SK-N-SH (cell line): Measurements from ENCODE around the gene TC2N.

Experiments
- EP300 ChIP-seq, 2 experiments: IDR thresholded peaks; 2 replicates each; pipeline versions ENCODE4 v1.4.0 to v1.6.1; 2012; ENCODE audit warnings: borderline replicate concordance in 1 of 2, low read depth in 1 of 2, low read length in 1 of 2
- EZH2phosphoT487 ChIP-seq: fragments of 200-600 bp; sonication (generic); IDR thresholded peaks from 2 replicates; pipeline ENCODE4 v1.6.1; 2017; ENCODE audit warnings: low read depth, mixed run types, mild to moderate bottlenecking, antibody characterized with exemption, moderate library complexity, borderline replicate concordance
- FOXJ3 ChIP-seq: sonication (generic); formaldehyde crosslinking; IDR thresholded peaks from 2 replicates; pipeline ENCODE4 v1.5.1; 2020; ENCODE audit warnings: mild to moderate bottlenecking, missing genetic modification reagents
- GABPA ChIP-seq: IDR thresholded peaks from 2 replicates; pipeline ENCODE4 v1.4.0; 2012; ENCODE audit warnings: low read depth, mild to moderate bottlenecking
- GATA2 ChIP-seq: sonication (generic); formaldehyde crosslinking; IDR thresholded peaks from 2 replicates; pipeline ENCODE4 v1.5.0; 2020; ENCODE audit warnings: mild to moderate bottlenecking, missing genetic modification reagents
- MXI1 ChIP-seq: IDR thresholded peaks from 2 replicates; pipeline ENCODE4 v1.6.1; 2012; ENCODE audit warnings: mild to moderate bottlenecking, low read depth, low read length, improper control_type of control experiment
- RFX5 ChIP-seq: IDR thresholded peaks from 2 replicates; pipeline ENCODE4 v1.6.1; 2012; ENCODE audit warnings: mild to moderate bottlenecking, improper control_type of control experiment, low read length
- SIN3A ChIP-seq: IDR thresholded peaks from 2 replicates; pipeline ENCODE4 v1.6.1; 2012; ENCODE audit warnings: low read depth, mild to moderate bottlenecking, low read length, moderate library complexity, borderline replicate concordance
- TAF1 ChIP-seq: IDR thresholded peaks from 2 replicates; pipeline ENCODE4 v1.6.1; 2012; ENCODE audit warnings: low read depth, mild to moderate bottlenecking, low read length, moderate library complexity, borderline replicate concordance
- TCF12 ChIP-seq: IDR thresholded peaks from 2 replicates; pipeline ENCODE4 v1.4.0; 2012
- TF ChIP-seq, protein P1 (sequence below): fragments of 200-600 bp; sonication (generic); IDR thresholded peaks from 2 replicates; pipeline ENCODE4 v1.6.1; 2017; ENCODE audit warnings: antibody characterized with exemption, mild to moderate bottlenecking, moderate library complexity
- TF ChIP-seq, protein P2 (sequence below): IDR thresholded peaks from 2 replicates; pipeline ENCODE4 v1.4.0; 2012; ENCODE audit warnings: low read depth

DNA sequence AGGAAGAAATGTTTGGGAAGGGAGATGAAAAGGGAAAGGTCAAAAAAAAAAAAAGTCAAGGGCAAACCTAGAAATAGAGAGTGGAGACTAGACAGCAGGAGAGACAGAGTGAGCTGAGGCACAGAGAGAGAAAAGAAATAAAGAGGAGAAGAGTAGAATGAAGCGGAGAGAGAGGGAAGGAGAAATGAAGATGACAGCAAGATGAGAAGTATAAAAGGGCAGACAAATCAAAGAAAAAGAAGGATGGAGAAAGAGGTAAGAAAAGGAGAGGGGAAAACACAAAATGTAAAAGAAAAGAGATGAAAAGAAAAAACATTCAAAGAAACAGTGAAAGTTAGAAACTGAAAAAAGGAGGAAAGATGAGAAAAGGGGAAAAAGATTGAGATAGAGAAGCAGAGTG is 53.0 kb downstream of the TC2N start:
- TF ChIP-seq MXI1: no peak
- TF ChIP-seq RFX5: no peak
- TF ChIP-seq, protein P1, sequence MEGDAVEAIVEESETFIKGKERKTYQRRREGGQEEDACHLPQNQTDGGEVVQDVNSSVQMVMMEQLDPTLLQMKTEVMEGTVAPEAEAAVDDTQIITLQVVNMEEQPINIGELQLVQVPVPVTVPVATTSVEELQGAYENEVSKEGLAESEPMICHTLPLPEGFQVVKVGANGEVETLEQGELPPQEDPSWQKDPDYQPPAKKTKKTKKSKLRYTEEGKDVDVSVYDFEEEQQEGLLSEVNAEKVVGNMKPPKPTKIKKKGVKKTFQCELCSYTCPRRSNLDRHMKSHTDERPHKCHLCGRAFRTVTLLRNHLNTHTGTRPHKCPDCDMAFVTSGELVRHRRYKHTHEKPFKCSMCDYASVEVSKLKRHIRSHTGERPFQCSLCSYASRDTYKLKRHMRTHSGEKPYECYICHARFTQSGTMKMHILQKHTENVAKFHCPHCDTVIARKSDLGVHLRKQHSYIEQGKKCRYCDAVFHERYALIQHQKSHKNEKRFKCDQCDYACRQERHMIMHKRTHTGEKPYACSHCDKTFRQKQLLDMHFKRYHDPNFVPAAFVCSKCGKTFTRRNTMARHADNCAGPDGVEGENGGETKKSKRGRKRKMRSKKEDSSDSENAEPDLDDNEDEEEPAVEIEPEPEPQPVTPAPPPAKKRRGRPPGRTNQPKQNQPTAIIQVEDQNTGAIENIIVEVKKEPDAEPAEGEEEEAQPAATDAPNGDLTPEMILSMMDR: no peak
- TF ChIP-seq, protein P2, sequence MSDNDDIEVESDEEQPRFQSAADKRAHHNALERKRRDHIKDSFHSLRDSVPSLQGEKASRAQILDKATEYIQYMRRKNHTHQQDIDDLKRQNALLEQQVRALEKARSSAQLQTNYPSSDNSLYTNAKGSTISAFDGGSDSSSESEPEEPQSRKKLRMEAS: no peak
- TF ChIP-seq GATA2 (CRISPR knock-in tag): no peak
- TF ChIP-seq EZH2phosphoT487: no peak
- TF ChIP-seq TAF1: no peak
- no peak for TF ChIP-seq SIN3A
- no peak for TF ChIP-seq FOXJ3 (CRISPR knock-in tag)
- no peak for TF ChIP-seq TCF12
- TF ChIP-seq EP300 (IDR thresholded peaks at IDR 0.05; ENCODE audit: borderline replicate concordance in 1 of 2, low read depth in 1 of 2, low read length in 1 of 2): no peak
- TF ChIP-seq GABPA: no peak
